Tibial artery (tissue), 4 donors: ENCODE data around the gene RACK1.
"Not testable (repeated sequence)": the region's sequence is repeated elsewhere in the genome, so short reads cannot be mapped to it uniquely, and the experiment has no call there.

ENCODE experiments used
- DNase-seq, 2 donors: peaks; one replicate each; pipeline ENCODE4 v3.0.0-alpha.2; 2019
- H3K27ac ChIP-seq, 2 donors: fragments of 200-600 bp; sonication (generic) in 1 of 2; 1 replicate in 1 of 2; 2 replicates in 1 of 2; pipeline ENCODE4 v1.5.1; 2018 to 2019; ENCODE audit warnings: mild to moderate bottlenecking in 1 of 2
- H3K27me3 ChIP-seq, 2 donors: fragments of 200-600 bp; sonication (generic) in 1 of 2; one replicate each; pipeline versions ENCODE4 v1.5.1 to v1.6.0; 2016 to 2019
- H3K36me3 ChIP-seq, 3 donors: fragments of 200-600 bp; sonication (generic) in 2 of 3; one replicate each; pipeline ENCODE4 v1.5.1; 2016 to 2019; ENCODE audit warnings: mild to moderate bottlenecking in 2 of 3
- H3K4me1 ChIP-seq, 4 donors: fragments of 200-600 bp; sonication (generic) in 2 of 4; 1 replicate in 3 of 4; 2 replicates in 1 of 4; pipeline ENCODE4 v1.5.1; 2016 to 2019
- H3K4me3 ChIP-seq, 2 donors: fragments of 200-600 bp; sonication (generic) in 1 of 2; 1 replicate in 1 of 2; 2 replicates in 1 of 2; pipeline ENCODE4 v1.5.1; 2018 to 2019; ENCODE audit warnings: mild to moderate bottlenecking in 2 of 2
- H3K9me3 ChIP-seq, 3 donors: fragments of 200-600 bp; sonication (generic) in 1 of 3; one replicate each; pipeline ENCODE4 v1.5.1; 2016 to 2019
- intact Hi-C: fragments of 100-400 bp; cut with DNase I; formaldehyde crosslinking; loops from one replicate; pipeline ENCODE4 v1.15.0; 2023; ENCODE audit warnings: low total_unique reads
- TF ChIP-seq, protein P1 (sequence below), 2 experiments: fragments of 200-600 bp in 1 of 2; fragments of 450-650 bp in 1 of 2; IDR thresholded peaks; one replicate each; pipeline ENCODE4 v1.5.1; 2017 to 2019; ENCODE audit warnings: antibody characterized with exemption in 2 of 2, mild to moderate bottlenecking in 1 of 2, moderate library complexity in 1 of 2

The RACK1 gene

DNA sequence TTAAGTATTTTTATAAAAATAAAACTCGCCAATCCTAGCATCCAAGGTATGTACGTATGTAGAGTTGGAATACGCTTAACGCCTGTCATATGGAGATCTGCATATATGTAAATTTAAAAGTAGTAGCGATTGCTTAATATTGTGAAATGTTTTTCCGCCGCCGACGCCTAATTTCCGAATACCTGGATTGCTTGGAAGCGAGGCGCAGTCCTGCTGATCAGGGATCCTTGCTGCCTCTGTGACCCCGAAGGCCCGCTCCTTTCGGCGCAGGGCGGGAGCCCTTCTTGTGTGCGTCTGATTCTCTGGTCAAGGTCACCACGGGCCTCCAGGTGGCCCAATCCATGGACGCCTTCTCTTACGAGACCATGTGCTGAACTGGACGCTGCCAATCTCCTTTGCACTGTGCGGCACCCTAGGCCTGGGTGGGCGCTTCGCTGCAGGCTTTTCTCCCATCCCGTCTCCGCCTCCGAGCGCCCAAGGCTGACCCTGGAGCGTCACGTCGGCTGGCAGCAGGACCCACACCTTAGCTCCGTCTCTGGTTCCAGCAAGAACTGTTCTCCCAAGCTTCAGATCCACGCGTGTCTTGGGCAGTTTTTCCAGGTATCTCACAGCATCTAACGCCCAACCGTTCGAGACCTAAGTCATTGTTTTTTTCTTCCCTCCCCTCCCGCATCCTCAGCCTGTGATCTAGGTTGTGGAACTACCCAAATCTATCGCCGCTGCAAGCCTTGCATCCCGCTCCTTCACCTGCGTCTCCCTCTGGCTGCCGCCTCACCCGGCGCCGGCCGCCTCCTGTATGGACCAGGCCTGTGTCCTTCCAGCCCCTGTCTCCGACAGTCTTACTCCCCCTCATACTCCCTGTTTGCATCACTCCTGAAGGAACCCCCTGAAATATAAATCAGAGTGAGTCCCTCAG lies 24.2 kb downstream of the RACK1 start:
- TF ChIP-seq, protein P1, sequence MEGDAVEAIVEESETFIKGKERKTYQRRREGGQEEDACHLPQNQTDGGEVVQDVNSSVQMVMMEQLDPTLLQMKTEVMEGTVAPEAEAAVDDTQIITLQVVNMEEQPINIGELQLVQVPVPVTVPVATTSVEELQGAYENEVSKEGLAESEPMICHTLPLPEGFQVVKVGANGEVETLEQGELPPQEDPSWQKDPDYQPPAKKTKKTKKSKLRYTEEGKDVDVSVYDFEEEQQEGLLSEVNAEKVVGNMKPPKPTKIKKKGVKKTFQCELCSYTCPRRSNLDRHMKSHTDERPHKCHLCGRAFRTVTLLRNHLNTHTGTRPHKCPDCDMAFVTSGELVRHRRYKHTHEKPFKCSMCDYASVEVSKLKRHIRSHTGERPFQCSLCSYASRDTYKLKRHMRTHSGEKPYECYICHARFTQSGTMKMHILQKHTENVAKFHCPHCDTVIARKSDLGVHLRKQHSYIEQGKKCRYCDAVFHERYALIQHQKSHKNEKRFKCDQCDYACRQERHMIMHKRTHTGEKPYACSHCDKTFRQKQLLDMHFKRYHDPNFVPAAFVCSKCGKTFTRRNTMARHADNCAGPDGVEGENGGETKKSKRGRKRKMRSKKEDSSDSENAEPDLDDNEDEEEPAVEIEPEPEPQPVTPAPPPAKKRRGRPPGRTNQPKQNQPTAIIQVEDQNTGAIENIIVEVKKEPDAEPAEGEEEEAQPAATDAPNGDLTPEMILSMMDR (IDR thresholded peaks at IDR 0.05), result no peak
- Histone ChIP-seq H3K36me3 (no peaks in the 10 kb centered on the region), H3K9me3 (no peaks in the 10 kb centered on the region), H3K4me3 (no peak overlapping the region), H3K27me3 (no peaks in the 10 kb centered on the region), H3K4me1 (peaks cover 6 to 36% (median 15%) of the 10 kb centered on the region in 4 donors), H3K27ac (no peak overlapping the region)
- no peak for DNase-seq
- intact Hi-C loops, result loop anchor here (2.0 kb wide), 1 partner anchor 15 kb away; the partner anchor contains the start of gene TRIM7

DNA sequence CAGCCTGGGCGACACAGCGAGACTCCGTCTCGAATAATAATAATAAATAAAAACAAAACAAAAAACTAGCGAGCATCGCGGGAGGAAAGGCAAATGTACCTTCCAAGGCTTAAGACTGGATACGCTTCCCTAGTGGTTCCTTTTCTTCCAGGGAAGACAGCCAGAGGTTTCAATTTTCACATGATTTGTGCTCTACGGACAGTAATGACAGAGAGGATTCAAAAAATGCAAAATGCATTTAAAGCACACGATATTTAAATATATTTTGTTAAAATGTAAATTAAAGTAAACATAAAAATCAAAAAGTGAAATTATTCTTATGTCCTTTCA lies 24.9 kb downstream of the RACK1 start:
- peaks cover 0 to 29% (median 9%) of the 10 kb centered on the region in 4 donors for H3K4me1 ChIP-seq
- peak overlapping the region; percentile 69 to 75 for H3K27ac ChIP-seq
- intact Hi-C loops, result loop anchor here (2.0 kb wide), 1 partner anchor 14 kb away; the partner anchor contains the start of gene TRIM7
- TF ChIP-seq, protein P1 (IDR thresholded peaks at IDR 0.05), result no peak
- no peaks in the 10 kb centered on the region for H3K27me3 ChIP-seq
- H3K4me3 ChIP-seq, result peak overlapping the region; percentile 51 to 61
- H3K36me3 ChIP-seq, result no peaks in the 10 kb centered on the region
- no peaks in the 10 kb centered on the region for H3K9me3 ChIP-seq
- no peak for DNase-seq

DNA sequence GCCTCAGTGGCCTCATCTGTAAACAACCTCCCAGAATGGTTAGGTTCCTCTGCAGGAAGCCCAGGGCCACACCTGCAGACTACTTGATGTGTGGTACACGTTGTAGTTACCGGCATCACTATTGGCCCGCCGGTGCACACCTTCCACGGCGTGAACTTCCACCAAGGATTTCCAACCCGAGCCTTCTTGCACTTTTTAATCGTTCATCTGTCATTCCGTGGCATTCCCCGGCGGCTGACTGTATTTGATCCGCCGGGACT lies 26.0 kb downstream of the RACK1 start:
- TF ChIP-seq, protein P1 (IDR thresholded peaks at IDR 0.05), result no peak
- Histone ChIP-seq H3K9me3 (no peaks in the 10 kb centered on the region), H3K36me3 (no peaks in the 10 kb centered on the region), H3K27ac (peak overlapping the region; percentile 69 to 75), H3K27me3 (no peaks in the 10 kb centered on the region), H3K4me1 (peaks cover 0 to 29% (median 8%) of the 10 kb centered on the region in 4 donors), H3K4me3 (peak overlapping the region; percentile 51 to 61)
- no peak for DNase-seq
- intact Hi-C loops, result loop anchor here (2.0 kb wide), 1 partner anchor 13 kb away; the partner anchor contains the start of gene TRIM7

DNA sequence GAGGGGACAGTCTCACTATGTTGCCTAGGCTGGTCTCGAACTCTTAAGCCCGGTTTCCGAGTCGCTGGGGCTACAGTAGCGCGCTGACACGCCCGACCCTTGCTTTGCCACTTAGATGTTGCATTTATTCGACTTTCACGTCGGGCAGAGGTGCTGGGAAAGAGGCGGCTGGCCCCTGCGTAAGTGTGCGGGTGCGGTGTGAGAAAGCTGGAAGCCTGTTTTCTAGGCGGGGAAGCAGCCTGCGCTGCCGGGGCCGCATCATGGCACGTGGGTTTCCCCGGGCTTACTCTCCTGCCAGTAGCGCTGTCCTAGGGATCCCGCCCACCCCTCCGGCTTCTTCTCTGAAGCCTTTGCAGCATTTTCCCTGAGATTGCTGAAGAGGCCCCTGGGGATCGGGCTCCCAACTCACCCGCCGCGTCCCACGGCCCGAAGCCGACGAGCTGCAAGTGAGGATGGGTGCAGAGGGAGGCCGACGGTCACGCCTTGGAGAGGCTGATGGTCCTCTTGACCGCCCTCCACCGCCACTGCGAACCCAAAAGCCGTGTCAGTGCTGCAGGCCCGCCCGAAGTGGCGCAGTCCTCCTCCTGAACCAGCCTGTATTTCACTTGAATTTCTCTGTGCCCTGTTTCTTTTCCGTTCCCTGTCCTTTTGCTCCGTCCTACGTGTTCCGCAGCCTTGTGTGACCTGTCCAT lies 26.4 kb downstream of the RACK1 start:
- DNase-seq, result peak; percentile 51 to 79
- Histone ChIP-seq H3K4me3 (peak overlapping the region; percentile 51 to 61), H3K9me3 (no peaks in the 10 kb centered on the region), H3K36me3 (no peaks in the 10 kb centered on the region), H3K4me1 (peaks cover 0 to 29% (median 8%) of the 10 kb centered on the region in 4 donors), H3K27me3 (no peaks in the 10 kb centered on the region), H3K27ac (peak overlapping the region; percentile 69 to 75)
- TF ChIP-seq, protein P1 (IDR thresholded peaks at IDR 0.05), result peak in 1 of 2 experiments; percentile 8
- intact Hi-C loops, result no loop called here

DNA sequence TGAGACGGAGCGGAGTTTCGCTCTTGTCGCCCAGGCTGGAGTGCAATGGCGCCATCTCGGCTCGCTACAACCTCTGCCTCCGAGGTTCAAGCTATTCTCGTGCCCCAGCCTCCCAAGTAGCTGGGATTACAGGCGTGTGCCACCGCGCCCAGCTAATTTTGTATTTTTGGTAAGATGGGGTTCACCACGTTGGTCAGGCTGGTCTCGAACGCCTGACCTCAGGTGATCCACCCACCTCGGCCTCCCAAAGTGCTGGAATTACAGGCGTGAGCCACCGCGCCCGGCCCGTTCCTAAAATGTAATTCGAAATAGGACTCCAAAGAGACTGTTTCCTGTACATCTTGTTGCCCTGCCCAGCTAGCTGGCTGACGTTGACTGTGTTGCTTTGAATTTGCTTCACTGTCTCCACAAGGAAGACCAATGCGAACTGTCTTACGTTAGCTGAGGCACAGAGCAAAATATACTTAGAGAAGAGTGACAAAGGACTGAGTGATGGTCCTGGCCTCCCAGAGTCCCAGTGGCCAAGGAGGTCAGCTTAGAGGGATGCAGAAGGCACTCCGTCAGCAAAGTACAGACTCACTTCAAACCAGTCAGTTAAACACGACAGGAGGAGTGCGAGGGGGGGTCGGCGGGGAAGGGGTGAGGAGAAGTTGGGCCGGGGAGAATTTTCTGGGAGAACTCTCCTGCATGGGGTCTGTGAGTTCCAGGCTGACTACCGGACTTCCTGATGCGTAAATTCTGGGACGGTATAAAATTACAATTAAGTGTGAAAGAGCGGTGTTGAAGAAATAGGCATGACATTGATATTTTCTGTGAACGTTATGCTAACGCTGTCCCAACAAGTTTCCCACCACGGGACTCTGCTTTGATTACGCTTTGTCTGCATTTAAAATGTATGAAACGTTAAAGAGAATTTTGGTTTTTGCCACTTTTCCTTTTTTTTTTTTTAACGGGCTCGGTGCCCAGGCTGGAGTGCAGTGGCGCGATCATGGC lies 27.4 kb downstream of the RACK1 start:
- peaks cover 0 to 26% (median 8%) of the 10 kb centered on the region in 4 donors for H3K4me1 ChIP-seq
- no peaks in the 10 kb centered on the region for H3K27me3 ChIP-seq
- no peaks in the 10 kb centered on the region for H3K9me3 ChIP-seq
- H3K4me3 ChIP-seq, result peak overlapping the region; percentile 51 to 61
- TF ChIP-seq, protein P1 (IDR thresholded peaks at IDR 0.05), result no peak
- peak overlapping the region; percentile 69 to 75 for H3K27ac ChIP-seq
- no peaks in the 10 kb centered on the region for H3K36me3 ChIP-seq
- intact Hi-C loops, result no loop called here
- no peak for DNase-seq

DNA sequence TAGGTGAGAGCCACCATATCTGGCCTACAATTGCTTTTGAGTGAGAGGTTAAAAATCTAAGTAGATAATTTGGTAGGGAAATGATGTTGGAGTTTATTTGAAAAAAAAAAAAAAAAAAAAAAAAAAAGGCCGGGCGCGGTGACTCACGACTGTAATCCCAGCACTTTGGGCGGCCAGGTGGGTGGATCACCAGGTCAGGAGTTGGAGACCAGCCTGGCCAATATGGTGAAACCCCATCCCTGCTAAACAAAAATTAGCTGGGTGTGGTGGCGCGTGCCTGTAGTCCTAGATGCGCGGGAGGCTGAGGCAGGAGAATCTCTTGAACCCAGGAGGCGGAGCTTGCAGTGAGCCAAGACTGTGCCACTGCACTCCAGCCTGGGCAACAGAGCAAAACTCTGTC lies 29.5 kb downstream of the RACK1 start:
- H3K4me1 ChIP-seq, result peaks cover 0 to 26% (median 8%) of the 10 kb centered on the region in 4 donors
- H3K27me3 ChIP-seq, H3K27ac ChIP-seq, H3K4me3 ChIP-seq, DNase-seq, intact Hi-C loops, H3K36me3 ChIP-seq, H3K9me3 ChIP-seq: not testable (repeated sequence)
